IPS-18c (cell line): Measurements from ENCODE around the gene PCDHB16.
"Not testable (repeated sequence)": the region's sequence is repeated elsewhere in the genome, so short reads cannot be mapped to it uniquely, and the experiment has no call there.

ENCODE experiments used
- H3K4me3 ChIP-seq: 2 replicates; pipeline ENCODE4 v1.7.0; 2013; ENCODE audit warnings: low read depth, mild to moderate bottlenecking, low read length, moderate library complexity; ENCODE audit not compliant: insufficient read depth
- H3K9me3 ChIP-seq: one replicate; pipeline ENCODE4 v1.6.1; 2013; ENCODE audit warnings: mild to moderate bottlenecking, low read length, moderate library complexity; ENCODE audit not compliant: control insufficient read depth, insufficient read depth

PCDHB16 gene

GRCh38 chr5:141210849-141211248, 28.7 kb downstream of the PCDHB16 start:
- H3K4me3 ChIP-seq, H3K9me3 ChIP-seq: not testable (repeated sequence)

DNA sequence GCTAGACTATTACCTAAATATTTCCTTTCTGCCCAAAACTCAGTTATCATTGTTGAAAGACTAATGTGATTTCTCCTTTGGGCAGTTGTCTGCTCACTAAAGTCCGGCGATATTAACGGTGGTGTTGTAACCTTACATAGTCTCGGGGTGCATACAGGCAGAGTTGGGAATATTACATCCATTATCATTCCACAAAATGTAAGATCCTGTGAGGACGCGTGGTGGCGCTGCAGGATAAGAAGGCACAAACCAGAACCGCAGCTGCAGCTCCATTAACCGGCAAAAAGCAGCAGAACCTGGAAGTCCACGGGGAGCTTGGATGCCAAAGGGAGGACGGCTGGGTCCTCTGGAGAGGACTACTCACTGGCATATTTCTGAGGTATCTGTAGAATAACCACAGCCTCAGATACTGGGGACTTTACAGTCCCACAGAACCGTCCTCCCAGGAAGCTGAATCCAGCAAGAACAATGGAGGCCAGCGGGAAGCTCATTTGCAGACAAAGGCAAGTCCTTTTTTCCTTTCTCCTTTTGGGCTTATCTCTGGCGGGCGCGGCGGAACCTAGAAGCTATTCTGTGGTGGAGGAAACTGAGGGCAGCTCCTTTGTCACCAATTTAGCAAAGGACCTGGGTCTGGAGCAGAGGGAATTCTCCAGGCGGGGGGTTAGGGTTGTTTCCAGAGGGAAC, 31.6 kb downstream of the PCDHB16 start, which contains the start of gene PCDHB13:
TSS of gene PCDHB13 (plus strand) at position 264 of the 684 bp plus-strand sequence. CDS start at position 469, 205 bp downstream.
- H3K4me3 ChIP-seq, H3K9me3 ChIP-seq: not testable (repeated sequence)

- H3K9me3 ChIP-seq, H3K4me3 ChIP-seq: not testable (repeated sequence)
These were observed 32.4 kb downstream of the PCDHB16 start for GRCh38 chr5:141214583-141214982.

DNA sequence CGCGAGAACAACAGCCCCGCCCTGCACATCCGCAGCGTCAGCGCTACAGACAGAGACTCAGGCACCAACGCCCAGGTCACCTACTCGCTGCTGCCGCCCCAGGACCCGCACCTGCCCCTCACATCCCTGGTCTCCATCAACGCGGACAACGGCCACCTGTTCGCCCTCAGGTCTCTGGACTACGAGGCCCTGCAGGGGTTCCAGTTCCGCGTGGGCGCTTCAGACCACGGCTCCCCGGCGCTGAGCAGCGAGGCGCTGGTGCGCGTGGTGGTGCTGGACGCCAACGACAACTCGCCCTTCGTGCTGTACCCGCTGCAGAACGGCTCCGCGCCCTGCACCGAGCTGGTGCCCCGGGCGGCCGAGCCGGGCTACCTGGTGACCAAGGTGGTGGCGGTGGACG, 33.3 kb downstream of the PCDHB16 start:
- H3K4me3 ChIP-seq, H3K9me3 ChIP-seq: not testable (repeated sequence)

GRCh38 chr5:141216035-141216434, 33.8 kb downstream of the PCDHB16 start:
- not testable (repeated sequence) for H3K9me3 ChIP-seq, H3K4me3 ChIP-seq

- Histone ChIP-seq H3K9me3 (no peaks in the 10 kb centered on the region), H3K4me3 (no peak within 1 kb of the TSS)
These were observed 41.1 kb downstream of the PCDHB16 start, which contains the start of gene PCDHB14 for GRCh38 chr5:141223112-141223783. PCDHB14 (plus strand) TSS chr5:141223343; CDS start chr5:141223506, 163 bp downstream.

- not testable (repeated sequence) for H3K9me3 ChIP-seq, H3K4me3 ChIP-seq
These were observed 42.7 kb downstream of the PCDHB16 start for GRCh38 chr5:141224844-141225243.

GRCh38 chr5:141225421-141225820, 43.2 kb downstream of the PCDHB16 start:
- H3K9me3 ChIP-seq, H3K4me3 ChIP-seq: not testable (repeated sequence)

DNA sequence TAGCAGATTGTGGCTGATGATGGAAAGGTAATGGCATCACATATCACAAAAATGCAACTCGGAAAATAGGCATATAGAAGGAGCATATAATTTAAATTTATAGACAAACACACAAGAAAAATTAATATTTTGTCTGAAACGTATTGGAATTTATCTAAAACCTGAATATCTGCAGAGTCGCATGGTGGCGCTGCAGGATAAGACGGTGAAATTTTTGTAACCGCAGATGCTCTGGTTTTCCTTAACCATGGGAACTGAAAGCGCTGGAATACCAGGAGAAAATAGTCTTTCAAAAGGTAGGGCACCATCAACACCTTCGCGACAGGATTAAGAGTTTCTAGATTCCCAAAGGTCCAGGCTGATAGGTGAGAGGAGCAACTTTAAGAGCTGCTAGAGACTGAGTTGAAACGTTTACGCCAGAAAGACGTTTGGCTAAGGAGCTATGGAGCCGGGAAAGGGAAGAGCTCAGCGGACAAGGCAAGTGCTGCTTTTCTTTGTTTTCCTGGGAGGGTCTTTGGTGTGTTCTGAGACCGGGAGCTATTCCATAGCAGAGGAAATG, 52.0 kb downstream of the PCDHB16 start:
- no peak overlapping the region for H3K4me3 ChIP-seq
- H3K9me3 ChIP-seq = peaks cover 6% of the 10 kb centered on the region
